GM18499 (cell line): ENCODE results near the gene NEK2.

Experiments
- ATAC-seq: cut with Tn5 transposase; IDR thresholded peaks from one replicate; pipeline ENCODE4 v1.9.1; 2021; ENCODE audit warnings: moderate number of reproducible peaks; ENCODE audit not compliant: insufficient read depth, unreplicated experiment

The NEK2 gene

GRCh38 chr1:211613951-211614350 is 61.5 kb downstream of the NEK2 start:
- no peak for ATAC-seq

GRCh38 chr1:211613108-211613947 is 62.1 kb downstream of the NEK2 start:
- no peak for ATAC-seq

- no peak for ATAC-seq
Measured at GRCh38 chr1:211612786-211613107, 62.7 kb downstream of the NEK2 start.
